Hippocampal formation (tissue), 2 donors: ENCODE results near the gene CTNNBIP1.

Experiments
- DNase-seq, 2 donors: peaks; one replicate each; lab custom pipeline; 2025; lab: John Stamatoyannopoulos, UW

CTNNBIP1 gene

GRCh38 chr1:9904596-9904995, 5.5 kb downstream of the CTNNBIP1 start:
- no peak for DNase-seq

- DNase-seq = no peak
These were observed 6.1 kb downstream of the CTNNBIP1 start for GRCh38 chr1:9903801-9904527.

GRCh38 chr1:9902060-9902452, 8.0 kb downstream of the CTNNBIP1 start:
- DNase-seq = peak in 1 of 2 donors; percentile 45

DNA sequence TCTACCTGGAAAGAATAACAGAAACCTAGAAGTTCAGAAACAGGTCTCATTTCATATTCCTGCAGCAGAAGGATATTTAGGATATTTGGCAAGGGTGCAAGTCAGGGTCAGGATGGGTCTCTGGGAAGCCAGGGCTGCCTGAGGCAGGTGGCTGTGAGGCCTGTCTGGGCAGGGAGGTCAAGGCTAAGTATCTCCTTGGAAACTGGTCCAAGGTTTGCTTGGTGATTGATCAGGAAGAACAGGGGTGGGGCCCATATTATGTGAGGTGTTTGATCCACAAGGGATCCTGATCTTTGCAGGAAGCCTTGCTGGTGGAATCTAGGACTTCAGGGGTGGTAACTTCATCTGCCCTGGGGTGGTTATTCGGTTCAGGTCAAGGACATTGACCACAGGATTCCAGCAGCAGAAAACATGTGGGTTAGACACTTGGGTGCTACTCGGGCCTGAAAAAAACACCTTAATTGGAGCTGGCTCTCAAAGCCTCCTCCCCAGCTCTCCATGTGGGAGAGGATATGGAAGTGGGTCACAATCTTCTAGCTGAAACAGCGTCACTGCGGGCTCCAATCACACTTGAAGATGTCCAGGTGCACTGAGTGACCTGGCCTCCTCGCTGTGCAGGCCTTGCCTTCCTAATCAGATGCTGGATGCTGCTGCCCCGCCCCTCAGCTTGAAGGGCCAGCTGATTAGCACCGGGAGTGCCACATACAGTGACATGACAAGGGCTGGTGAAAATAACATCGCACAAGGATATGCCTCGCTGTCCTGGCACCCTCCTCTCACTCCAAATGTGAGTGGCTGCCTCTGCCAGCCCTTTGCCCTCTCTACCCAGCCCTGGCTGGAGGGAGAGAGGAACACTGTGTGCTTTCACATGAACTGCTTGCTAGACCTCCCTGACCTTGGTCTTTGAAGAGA, 8.7 kb downstream of the CTNNBIP1 start:
- DNase-seq = no peak

GRCh38 chr1:9900142-9901043, 9.7 kb downstream of the CTNNBIP1 start:
- DNase-seq = peak; percentile 36 to 57

GRCh38 chr1:9894115-9894514, 16.0 kb downstream of the CTNNBIP1 start:
- no peak for DNase-seq

- DNase-seq = no peak
These were observed 17.2 kb downstream of the CTNNBIP1 start for GRCh38 chr1:9892563-9893528.

DNA sequence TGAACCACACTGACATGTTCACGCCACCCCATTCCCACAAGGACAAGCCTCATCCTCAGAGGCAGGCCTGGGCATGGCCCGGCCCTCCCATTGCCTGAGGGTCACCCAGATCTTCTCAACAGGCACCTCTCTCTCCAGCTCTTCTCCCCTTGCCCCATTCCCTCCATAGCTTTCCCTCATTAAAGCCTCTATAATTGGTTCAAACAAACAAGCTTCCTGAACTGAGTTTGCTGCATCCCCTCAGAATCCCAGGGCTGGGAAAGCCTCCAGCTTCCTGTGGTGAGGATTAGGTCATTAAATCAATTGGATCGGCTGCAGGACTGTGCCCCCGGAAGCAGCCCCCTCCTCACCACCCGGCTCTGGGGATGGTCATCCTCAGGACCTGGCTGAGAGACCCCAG, 18.9 kb downstream of the CTNNBIP1 start:
- no peak for DNase-seq

DNA sequence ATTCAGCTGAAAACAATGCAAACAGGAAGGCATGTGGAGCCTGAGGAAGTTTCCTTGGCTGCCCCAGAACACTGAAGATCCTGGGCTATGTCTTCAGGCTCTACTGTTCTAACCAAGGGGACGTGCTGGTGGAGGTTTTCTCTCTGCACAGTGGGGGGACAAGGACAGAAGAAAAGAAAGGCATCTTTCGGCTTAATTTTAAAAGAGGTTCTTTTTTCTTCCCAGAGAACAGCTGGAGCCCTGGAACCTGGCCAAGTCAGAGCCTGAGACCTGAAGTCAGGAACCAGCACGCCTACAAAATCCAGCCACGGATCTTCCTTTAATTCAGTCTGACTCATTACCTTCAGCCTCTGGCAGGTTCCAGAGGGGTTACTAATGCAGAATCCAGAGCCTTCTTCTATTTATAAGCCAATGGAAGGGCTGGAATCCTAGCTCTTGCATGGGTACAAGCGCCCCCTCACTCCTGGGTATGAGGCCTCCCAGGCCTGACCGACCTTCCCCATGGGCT, 19.8 kb downstream of the CTNNBIP1 start:
- DNase-seq = no peak

DNA sequence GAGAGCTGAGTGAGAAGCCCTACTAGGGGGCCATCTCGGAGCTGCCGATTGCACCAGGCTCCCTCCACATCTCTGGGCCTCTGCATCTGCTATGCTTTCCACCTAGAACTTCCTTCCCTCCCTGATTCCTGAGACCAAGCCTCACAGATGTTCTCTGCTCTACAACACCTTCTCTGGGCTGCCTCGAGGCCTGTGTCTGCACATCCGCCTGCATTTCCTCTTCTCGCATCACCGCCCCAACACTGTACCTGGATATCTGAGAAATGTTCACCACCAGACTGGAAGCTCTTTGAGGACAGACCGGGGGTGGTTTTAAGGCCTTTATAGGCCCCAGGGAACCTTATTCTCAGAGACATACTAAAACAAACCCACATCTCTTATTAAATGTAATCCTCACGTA, 20.7 kb downstream of the CTNNBIP1 start:
- no peak for DNase-seq

DNA sequence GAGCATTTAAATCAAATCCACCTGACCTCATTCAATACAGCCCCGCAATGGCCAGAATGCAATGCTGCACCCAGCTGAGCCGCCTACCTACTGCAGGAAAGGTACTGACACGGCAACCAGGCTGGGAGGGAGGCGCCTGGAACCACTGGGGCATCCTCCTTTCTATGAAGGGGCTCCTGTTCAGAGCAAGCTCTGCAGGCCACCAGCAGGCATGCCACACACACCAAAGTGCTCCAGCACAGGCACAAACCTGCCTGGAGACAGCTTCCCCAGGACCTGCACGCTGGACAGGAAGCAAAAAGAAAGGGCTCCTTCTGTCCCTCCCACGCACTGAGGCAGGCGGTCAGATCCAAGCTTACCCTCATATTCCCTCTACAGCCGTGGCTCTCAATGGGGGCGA, 21.2 kb downstream of the CTNNBIP1 start:
- no peak for DNase-seq

GRCh38 chr1:9887070-9887469, 23.0 kb downstream of the CTNNBIP1 start:
- no peak for DNase-seq

DNA sequence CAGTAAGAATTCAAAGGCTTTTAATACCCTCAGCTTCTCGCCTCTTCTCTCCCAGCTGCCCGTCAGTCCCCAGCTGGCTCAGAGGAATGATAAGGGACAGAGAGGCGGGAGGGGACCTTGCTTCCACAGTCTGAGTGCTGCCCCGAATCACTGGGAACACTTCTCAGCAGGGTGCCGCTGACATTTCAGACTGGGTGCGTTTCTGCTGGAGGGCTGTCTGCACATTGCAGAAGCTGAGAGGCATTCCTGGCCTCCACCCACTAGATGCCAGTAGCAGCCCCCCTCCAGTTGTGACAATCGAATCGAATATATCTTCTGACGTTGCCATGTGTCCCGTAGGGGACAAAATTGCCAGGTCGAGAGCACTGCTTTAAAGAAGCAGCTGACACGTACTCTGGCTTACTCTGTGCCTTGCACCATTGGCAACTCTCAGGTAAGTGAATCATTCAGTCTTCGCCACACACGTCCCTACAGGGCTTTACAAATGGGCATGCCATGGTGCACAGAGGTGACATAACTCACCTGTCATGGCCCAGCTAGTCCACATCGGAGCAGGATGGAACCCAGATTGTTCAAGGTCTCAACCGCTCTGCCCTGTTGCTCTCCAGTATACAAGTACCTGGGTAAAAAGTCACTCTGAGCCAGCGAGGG, 23.9 kb downstream of the CTNNBIP1 start:
- no peak for DNase-seq

DNA sequence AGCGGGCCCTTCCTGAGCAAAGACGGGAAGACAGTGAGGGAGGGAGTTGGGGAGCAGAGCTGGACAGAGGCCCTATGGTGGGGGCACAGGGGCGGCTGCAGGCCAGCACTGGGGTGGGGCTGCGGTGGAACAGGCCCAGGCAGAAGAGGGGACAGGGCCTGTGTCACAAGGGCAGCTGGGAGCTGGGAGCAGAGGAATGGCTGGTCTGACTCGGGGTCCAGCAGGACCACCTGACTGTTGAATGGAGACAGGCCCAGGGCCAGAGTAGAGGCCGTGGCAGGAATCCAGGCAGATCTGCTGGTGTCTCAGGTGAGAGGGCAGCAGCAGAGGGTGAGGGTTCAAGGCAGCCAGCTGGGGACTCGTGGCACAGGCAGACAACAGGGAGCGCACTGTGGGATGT, 25.3 kb downstream of the CTNNBIP1 start:
- DNase-seq = no peak

GRCh38 chr1:9883585-9884449, 26.3 kb downstream of the CTNNBIP1 start:
- peak in 1 of 2 donors; percentile 37 for DNase-seq

GRCh38 chr1:9882945-9883303, 27.1 kb downstream of the CTNNBIP1 start:
- DNase-seq = no peak

GRCh38 chr1:9882296-9882944, 27.6 kb downstream of the CTNNBIP1 start:
- no peak for DNase-seq

- DNase-seq = no peak
These were observed 28.2 kb downstream of the CTNNBIP1 start for GRCh38 chr1:9881838-9882249.

DNA sequence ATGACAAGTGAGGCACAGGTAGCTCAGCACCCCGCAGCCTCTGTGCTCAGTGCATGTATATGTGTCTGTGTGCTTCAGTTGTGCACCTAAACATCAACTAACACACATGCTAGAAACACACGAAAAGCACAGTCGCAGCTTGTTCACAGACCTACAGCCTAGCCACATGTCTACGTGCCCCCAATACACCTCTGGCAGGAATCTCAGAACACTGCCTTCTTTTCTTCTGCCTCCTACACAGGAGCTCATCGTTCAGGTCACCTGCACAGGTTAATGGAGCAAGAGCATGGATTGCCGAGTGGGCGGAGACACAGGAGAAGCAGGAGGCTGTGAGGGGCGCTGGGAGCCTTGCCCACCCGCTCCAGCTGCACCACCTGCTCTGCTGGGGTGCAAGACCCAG, 31.7 kb downstream of the CTNNBIP1 start:
- no peak for DNase-seq
